Activated CD8-positive, alpha-beta T cell treated with anti-CD3 and anti-CD28 coated beads, Interleukin-2, amount 10 ng/mL, durations not matched to agents 7 days and 5 days (primary cell): ENCODE results near the gene TEP1. TPM values are rescaled to one million over a fixed set of nuclear protein-coding genes. Genes with fewer than 3 reads are reported as not detected.
A peak's percentile ranks its signal among the peaks of the same experiment; 100 is the strongest.
"Not testable (repeated sequence)": the region's sequence is repeated elsewhere in the genome, so short reads cannot be mapped to it uniquely, and the experiment has no call there.

Experiments used
- ATAC-seq: fragments of 150-1000 bp; cut with Tn5 transposase; one replicate; pipeline ENCODE4 v1.10.0; 2021; ENCODE audit warnings: moderate library complexity
- CTCF ChIA-PET: fragments of 350-600 bp; sonication (Branson Sonifier 250); formaldehyde crosslinking; loops from one replicate; lab custom pipeline; 2021; ENCODE audit warnings: antibody characterized with exemption; lab: Charles Lee
- POLR2A ChIA-PET: fragments of 350-600 bp; sonication (Branson Sonifier 250); formaldehyde crosslinking; loops from one replicate; lab custom pipeline; 2021; ENCODE audit warnings: antibody characterized with exemption; lab: Charles Lee
- DNase-seq: peaks from one replicate; pipeline ENCODE4 v3.0.0-alpha.2; 2020
- H3K27ac Mint-ChIP-seq: one replicate; pipeline ENCODE4 v1.8.0; 2021; ENCODE audit warnings: mild to moderate bottlenecking, mixed read lengths
- H3K27me3 Mint-ChIP-seq: one replicate; pipeline ENCODE4 v1.8.0; 2021; ENCODE audit warnings: low read depth, mixed read lengths
- H3K36me3 Mint-ChIP-seq: one replicate; pipeline ENCODE4 v1.8.0; 2021; ENCODE audit warnings: low read depth, mixed read lengths
- H3K4me1 Mint-ChIP-seq: one replicate; pipeline ENCODE4 v1.8.0; 2021; ENCODE audit warnings: low read depth, mixed read lengths
- H3K4me3 Mint-ChIP-seq: one replicate; pipeline ENCODE4 v1.8.0; 2021; ENCODE audit warnings: mild to moderate bottlenecking, mixed read lengths
- H3K9me3 Mint-ChIP-seq: one replicate; pipeline ENCODE4 v1.8.0; 2022; ENCODE audit warnings: mixed read lengths; ENCODE audit not compliant: insufficient read depth
- total RNA-seq, 2 experiments: library from RNA; stranded (reverse); gene quantifications; one replicate each; pipeline ENCODE4 v1.2.3, GENCODE V29; 2021

Gene TEP1
- total RNA-seq, result 10 to 100 TPM; 34.6 to 48.7 TPM

GRCh38 chr14:20412876-20413743 lies at the start of gene TEP1:
Gene TEP1, minus strand, starts transcription at chr14:20413501. Its CDS starts 5,062 bp downstream, at chr14:20408439.
- Mint-ChIP-seq H3K27ac (peak within 1 kb of the TSS; percentile 95), H3K36me3 (peaks cover 4% of the 10 kb centered on the region), H3K9me3 (no peaks in the 10 kb centered on the region), H3K4me1 (peaks cover 42% of the 10 kb centered on the region), H3K4me3 (peak within 1 kb of the TSS; percentile 94), H3K27me3 (no peaks in the 10 kb centered on the region)
- CTCF ChIA-PET, result interaction anchor here (0.7 to 4.3 kb wide), 13 partner anchors 11 to 268 kb away, joined by 3 to 59 read pairs (median 17); partner anchors contain the start of genes PARP2, PIP4P1 and PNP
- peak; percentile 82 for DNase-seq
- peak; percentile 92 for ATAC-seq
- POLR2A ChIA-PET, result interaction anchor here (1.0 to 3.9 kb wide), 8 partner anchors 15 to 268 kb away, joined by 3 to 29 read pairs (median 4); partner anchors contain the start of genes APEX1, OSGEP, PARP2 and PIP4P1

GRCh38 chr14:20461225-20462141 lies 48.2 kb upstream of the TEP1 start, which contains the start of gene PIP4P1:
Gene PIP4P1, minus strand, starts transcription at chr14:20461434. Its CDS starts 109 bp downstream, at chr14:20461325.
- ATAC-seq (peak; percentile 97), DNase-seq (peak; percentile 99)
- no peaks in the 10 kb centered on the region for H3K9me3 Mint-ChIP-seq
- H3K36me3 Mint-ChIP-seq, result peaks cover 29% of the 10 kb centered on the region
- POLR2A ChIA-PET, result interaction anchor here (0.7 to 2.7 kb wide), 10 partner anchors 8 to 118 kb away, joined by 3 to 21 read pairs (median 4); partner anchors contain the start of genes PARP2 and PNP
- H3K27ac Mint-ChIP-seq, result peak within 1 kb of the TSS; percentile 91
- CTCF ChIA-PET, result interaction anchor here (1.0 to 4.2 kb wide), 10 partner anchors 8 to 510 kb away, joined by 3 to 53 read pairs (median 6); partner anchors contain the start of gene TEP1
- peaks cover 38% of the 10 kb centered on the region for H3K4me1 Mint-ChIP-seq
- H3K27me3 Mint-ChIP-seq, result peaks cover 2% of the 10 kb centered on the region
- peak within 1 kb of the TSS; percentile 95 for H3K4me3 Mint-ChIP-seq

- H3K9me3 Mint-ChIP-seq, result no peaks in the 10 kb centered on the region
- no peak for ATAC-seq
- DNase-seq, result peak; percentile 59
- H3K36me3 Mint-ChIP-seq, result peaks cover 29% of the 10 kb centered on the region
- H3K27ac Mint-ChIP-seq, result peak overlapping the region; percentile 91
- POLR2A ChIA-PET, result interaction anchor here (1.0 to 2.7 kb wide), 7 partner anchors 8 to 118 kb away, joined by 3 to 21 read pairs (median 5); partner anchors contain the start of genes PARP2 and PNP
- H3K27me3 Mint-ChIP-seq, result peaks cover 2% of the 10 kb centered on the region
- peak overlapping the region; percentile 90 for H3K4me3 Mint-ChIP-seq
- peaks cover 38% of the 10 kb centered on the region for H3K4me1 Mint-ChIP-seq
- CTCF ChIA-PET, result interaction anchor here (1.0 to 4.2 kb wide), 10 partner anchors 8 to 511 kb away, joined by 3 to 53 read pairs (median 6); partner anchors contain the start of gene TEP1
Observed at GRCh38 chr14:20460458-20461224, 47.3 kb upstream of the TEP1 start.

GRCh38 chr14:20458031-20458789 lies 44.9 kb upstream of the TEP1 start:
- peaks cover 2% of the 10 kb centered on the region for H3K27me3 Mint-ChIP-seq
- H3K27ac Mint-ChIP-seq, result no peak overlapping the region
- no peak for ATAC-seq
- H3K4me1 Mint-ChIP-seq, result peaks cover 38% of the 10 kb centered on the region
- no peak for DNase-seq
- no peaks in the 10 kb centered on the region for H3K9me3 Mint-ChIP-seq
- peaks cover 29% of the 10 kb centered on the region for H3K36me3 Mint-ChIP-seq
- no peak overlapping the region for H3K4me3 Mint-ChIP-seq
- ChIA-PET POLR2A (interaction anchor here (1.0 kb wide), 1 partner anchor 11 kb away, joined by 3 read pairs; no protein-coding TSS in a partner anchor), CTCF (no interaction called here)

- POLR2A ChIA-PET, result interaction anchor here (1.8 to 3.6 kb wide), 5 partner anchors 12 to 114 kb away, joined by 8 to 32 read pairs (median 14); partner anchors contain the start of genes PARP2, PNP and TEP1
- no peak overlapping the region for H3K4me3 Mint-ChIP-seq
Observed at GRCh38 chr14:20456971-20457370, 43.7 kb upstream of the TEP1 start.

GRCh38 chr14:20455355-20456300 lies 42.3 kb upstream of the TEP1 start:
- H3K27me3 Mint-ChIP-seq, result no peaks in the 10 kb centered on the region
- DNase-seq (no peak), ATAC-seq (peak; percentile 70)
- H3K4me1 Mint-ChIP-seq, result peaks cover 33% of the 10 kb centered on the region
- no peak overlapping the region for H3K27ac Mint-ChIP-seq
- ChIA-PET POLR2A (interaction anchor here (0.6 to 3.6 kb wide), 14 partner anchors 8 to 982 kb away, joined by 3 to 32 read pairs (median 6); partner anchors contain the start of genes CCNB1IP1, PARP2, PNP and TEP1), CTCF (interaction anchor here (1.2 to 3.0 kb wide), 8 partner anchors 8 to 158 kb away, joined by 3 to 30 read pairs (median 6); no protein-coding TSS in a partner anchor)
- no peaks in the 10 kb centered on the region for H3K9me3 Mint-ChIP-seq
- H3K36me3 Mint-ChIP-seq, result peaks cover 36% of the 10 kb centered on the region
- no peak overlapping the region for H3K4me3 Mint-ChIP-seq

More at GRCh38 chr14:20456971-20457370, 43.7 kb upstream of the TEP1 start:
- H3K36me3 Mint-ChIP-seq, result peaks cover 37% of the 10 kb centered on the region
- no peaks in the 10 kb centered on the region for H3K9me3 Mint-ChIP-seq
- ATAC-seq (no peak), DNase-seq (no peak)
- peak overlapping the region; percentile 26 for H3K27ac Mint-ChIP-seq
- CTCF ChIA-PET, result interaction anchor here (2.9 to 3.0 kb wide), 2 partner anchors 40 to 42 kb away, joined by 10 to 30 read pairs; no protein-coding TSS in a partner anchor
- H3K4me1 Mint-ChIP-seq, result peaks cover 36% of the 10 kb centered on the region
- peaks cover 2% of the 10 kb centered on the region for H3K27me3 Mint-ChIP-seq

- ATAC-seq (peak; percentile 90), DNase-seq (peak; percentile 99)
- H3K9me3 Mint-ChIP-seq, result no peaks in the 10 kb centered on the region
- peak within 1 kb of the TSS; percentile 36 for H3K4me3 Mint-ChIP-seq
- no peaks in the 10 kb centered on the region for H3K27me3 Mint-ChIP-seq
- H3K4me1 Mint-ChIP-seq, result peaks cover 24% of the 10 kb centered on the region
- CTCF ChIA-PET, result interaction anchor here (1.2 to 3.0 kb wide), 8 partner anchors 9 to 159 kb away, joined by 3 to 30 read pairs (median 6); no protein-coding TSS in a partner anchor
- POLR2A ChIA-PET, result interaction anchor here (0.6 to 3.6 kb wide), 13 partner anchors 9 to 983 kb away, joined by 3 to 32 read pairs (median 5); partner anchors contain the start of genes CCNB1IP1, PARP2, PNP and TEP1
- peaks cover 31% of the 10 kb centered on the region for H3K36me3 Mint-ChIP-seq
- H3K27ac Mint-ChIP-seq, result no peak within 1 kb of the TSS
Observed at GRCh38 chr14:20454516-20455354, 41.4 kb upstream of the TEP1 start, which contains the start of the genes APEX1 and OSGEP. Gene APEX1, plus strand, starts transcription at chr14:20455226. Its CDS starts 420 bp downstream, at chr14:20455646. Gene OSGEP, minus strand, starts transcription at chr14:20454812. Its CDS starts 129 bp downstream, at chr14:20454683.

GRCh38 chr14:20452831-20453230 lies 39.5 kb upstream of the TEP1 start:
- POLR2A ChIA-PET, result interaction anchor here (0.9 kb wide), 1 partner anchor 9 kb away, joined by 3 read pairs; the partner anchor contains the start of gene PIP4P1
- H3K27ac Mint-ChIP-seq, result peak overlapping the region; percentile 53

More at GRCh38 chr14:20452831-20453230, 39.5 kb upstream of the TEP1 start:
- not testable (repeated sequence) for DNase-seq, ATAC-seq, H3K9me3 Mint-ChIP-seq, H3K27me3 Mint-ChIP-seq
- CTCF ChIA-PET, result interaction anchor here (1.1 to 1.9 kb wide), 5 partner anchors 9 to 125 kb away, joined by 3 to 10 read pairs (median 3); partner anchors contain the start of gene PIP4P1
- H3K4me1 Mint-ChIP-seq, result peaks cover 12% of the 10 kb centered on the region
- H3K36me3 Mint-ChIP-seq, result peaks cover 37% of the 10 kb centered on the region
- H3K4me3 Mint-ChIP-seq, result peak overlapping the region; percentile 41
